Activated CD4-positive, alpha-beta T cell treated with anti-CD3 and anti-CD28 coated beads, Interleukin-2, amount 10 ng/mL, durations not matched to agents 7 days and 5 days (primary cell): ENCODE data around the gene LUZP2. TPM values are rescaled to one million over a fixed set of nuclear protein-coding genes. Genes with fewer than 3 reads are reported as not detected.

Source experiments
- CTCF ChIA-PET: fragments of 350-600 bp; sonication (Branson Sonifier 250); formaldehyde crosslinking; loops from one replicate; lab custom pipeline; 2021; ENCODE audit warnings: antibody characterized with exemption; lab: Charles Lee
- POLR2A ChIA-PET: fragments of 350-600 bp; sonication (Branson Sonifier 250); formaldehyde crosslinking; loops from one replicate; lab custom pipeline; 2021; ENCODE audit warnings: antibody characterized with exemption; lab: Charles Lee
- DNase-seq: peaks from one replicate; pipeline ENCODE4 v3.0.0-alpha.2; 2020
- H3K27ac Mint-ChIP-seq: one replicate; pipeline ENCODE4 v1.8.0; 2021; ENCODE audit warnings: mild to moderate bottlenecking, moderate library complexity, mixed read lengths
- H3K27me3 Mint-ChIP-seq: one replicate; pipeline ENCODE4 v1.8.0; 2021; ENCODE audit warnings: mixed read lengths
- H3K36me3 Mint-ChIP-seq: one replicate; pipeline ENCODE4 v1.8.0; 2021; ENCODE audit warnings: low read depth, mixed read lengths
- H3K4me1 Mint-ChIP-seq: one replicate; pipeline ENCODE4 v1.8.0; 2021; ENCODE audit warnings: mixed read lengths
- H3K4me3 Mint-ChIP-seq: one replicate; pipeline ENCODE4 v1.8.0; 2021; ENCODE audit warnings: mild to moderate bottlenecking, moderate library complexity, mixed read lengths
- H3K9me3 Mint-ChIP-seq: one replicate; pipeline ENCODE4 v1.8.0; 2021; ENCODE audit warnings: mixed read lengths
- total RNA-seq, 2 experiments: library from RNA; stranded (reverse); gene quantifications; one replicate each; pipeline ENCODE4 v1.2.3, GENCODE V29; 2021

LUZP2 gene
- total RNA-seq, 2 experiments from 2014 or later = not detected

GRCh38 chr11:25119416-25119815, 622.6 kb downstream of the LUZP2 start:
- H3K36me3 Mint-ChIP-seq = no peaks in the 10 kb centered on the region
- no peak for DNase-seq
- H3K27me3 Mint-ChIP-seq = no peaks in the 10 kb centered on the region
- H3K27ac Mint-ChIP-seq = no peak overlapping the region
- POLR2A ChIA-PET = no interaction called here
- peaks cover 3% of the 10 kb centered on the region for H3K9me3 Mint-ChIP-seq
- CTCF ChIA-PET = no interaction called here
- no peaks in the 10 kb centered on the region for H3K4me1 Mint-ChIP-seq
- no peak overlapping the region for H3K4me3 Mint-ChIP-seq
